IMR-90 (cell line): ENCODE data around the gene CPA4. TPM values are rescaled to one million over a fixed set of nuclear protein-coding genes. Genes with fewer than 3 reads are reported as not detected.

Experiments
- ATAC-seq: fragments of 200-7000 bp; cut with Tn5 transposase; 2 replicates; pipeline ENCODE4 v1.9.1; 2020; ENCODE audit warnings: low read depth, mild to moderate bottlenecking, moderate library complexity
- BruUV-seq: library from RNA; stranded (reverse); fragments of 400-500 nt; replicated peaks from 2 replicates; lab custom pipeline; 2021; lab: Mats Ljungman, UMichigan
- CTCF ChIA-PET: fragments of 300-600 bp; formaldehyde crosslinking; extraction: SDS; loops from one replicate; lab custom pipeline; 2021; ENCODE audit warnings: antibody characterized with exemption; lab: Yijun Ruan, JAX
- POLR2A ChIA-PET: fragments of 300-600 bp; sonication (Branson Sonifier 250); formaldehyde crosslinking; loops from one replicate; lab custom pipeline; 2022; ENCODE audit warnings: antibody characterized with exemption; ENCODE audit not compliant: unreplicated experiment; lab: Charles Lee
- DNase-seq: peaks from one replicate; pipeline ENCODE4 v3.0.0; 2013
- H2AFZ ChIP-seq: replicated peaks from 2 replicates; pipeline ENCODE3; 2013; ENCODE audit warnings: low read length, mild to moderate bottlenecking; ENCODE audit not compliant: poor library complexity
- H2AK5ac ChIP-seq: 2 replicates; pipeline ENCODE4 v1.6.1; 2013; ENCODE audit warnings: low read depth, low read length, inconsistent platforms
- H2AK9ac ChIP-seq: replicated peaks from 2 replicates; pipeline ENCODE3; 2013; ENCODE audit warnings: mild to moderate bottlenecking, low read depth, low read length, moderate library complexity; ENCODE audit not compliant: poor library complexity
- H2BK120ac ChIP-seq: 2 replicates; pipeline ENCODE4 v1.6.1; 2013; ENCODE audit warnings: low read depth, low read length, inconsistent platforms
- H2BK15ac ChIP-seq: 3 replicates; pipeline ENCODE4 v1.6.1; 2013; ENCODE audit warnings: low read depth, low read length, inconsistent platforms
- H2BK20ac ChIP-seq: 2 replicates; pipeline ENCODE4 v1.6.1; 2013; ENCODE audit warnings: low read depth, mild to moderate bottlenecking, inconsistent platforms, low read length, moderate library complexity
- H2BK5ac ChIP-seq: 2 replicates; pipeline ENCODE4 v1.6.1; 2013; ENCODE audit warnings: mild to moderate bottlenecking, low read depth, low read length, inconsistent platforms; ENCODE audit not compliant: poor library complexity, severe bottlenecking
- H3K14ac ChIP-seq: replicated peaks from 2 replicates; pipeline ENCODE4 v1.6.1; 2013; ENCODE audit warnings: low read depth, low read length, inconsistent platforms
- H3K18ac ChIP-seq: 2 replicates; pipeline ENCODE4 v1.6.1; 2013; ENCODE audit warnings: low read depth, low read length, control low read depth
- H3K23ac ChIP-seq: 2 replicates; pipeline ENCODE4 v1.6.1; 2013; ENCODE audit warnings: low read depth, low read length, inconsistent platforms
- H3K27ac ChIP-seq: 2 replicates; pipeline ENCODE4 v1.5.1; 2013; ENCODE audit warnings: mild to moderate bottlenecking, control low read depth, low read length; ENCODE audit not compliant: insufficient read depth
- H3K27me3 ChIP-seq: 2 replicates; pipeline ENCODE4 v1.6.1; 2013; ENCODE audit warnings: low read length; ENCODE audit not compliant: control insufficient read depth, insufficient read depth
- H3K36me3 ChIP-seq: 2 replicates; pipeline ENCODE4 v1.6.1; 2013; ENCODE audit warnings: low read length, mixed read lengths; ENCODE audit not compliant: control insufficient read depth, insufficient read depth
- H3K4ac ChIP-seq: 2 replicates; pipeline ENCODE4 v1.6.1; 2013; ENCODE audit warnings: low read depth, low read length, inconsistent platforms
- H3K4me1 ChIP-seq: 2 replicates; pipeline ENCODE4 v1.6.1; 2013; ENCODE audit warnings: low read length, mixed read lengths; ENCODE audit not compliant: control insufficient read depth, insufficient read depth
- H3K4me2 ChIP-seq: 2 replicates; pipeline ENCODE4 v1.6.1; 2013; ENCODE audit warnings: low read depth, mild to moderate bottlenecking, control low read depth, low read length, moderate library complexity
- H3K4me3 ChIP-seq: 2 replicates; pipeline ENCODE4 v1.5.1; 2013; ENCODE audit warnings: low read depth, mild to moderate bottlenecking, control low read depth, low read length, moderate library complexity; ENCODE audit not compliant: insufficient read depth
- H3K56ac ChIP-seq: 2 replicates; pipeline ENCODE4 v1.6.1; 2013; ENCODE audit warnings: low read length, inconsistent platforms; ENCODE audit not compliant: insufficient read depth; ENCODE audit errors: extremely low read depth
- H3K79me1 ChIP-seq, 2 experiments: 2 replicates each; pipeline ENCODE4 v1.6.1; 2013; ENCODE audit warnings: low read length in 2 of 2, inconsistent platforms in 1 of 2, low read depth in 1 of 2
- H3K9ac ChIP-seq: 2 replicates; pipeline ENCODE4 v1.6.1; 2013; ENCODE audit warnings: low read depth, low read length, control low read depth
- H3K9me1 ChIP-seq: 2 replicates; pipeline ENCODE4 v1.6.1; 2013; ENCODE audit warnings: low read length, inconsistent platforms; ENCODE audit not compliant: insufficient read depth
- H3K9me3 ChIP-seq: 2 replicates; pipeline ENCODE4 v1.6.1; 2013; ENCODE audit warnings: low read length; ENCODE audit not compliant: control insufficient read depth, insufficient read depth
- H4K20me1 ChIP-seq: 2 replicates; pipeline ENCODE4 v1.6.1; 2013; ENCODE audit warnings: low read length, inconsistent platforms; ENCODE audit not compliant: insufficient read depth
- H4K5ac ChIP-seq: 2 replicates; pipeline ENCODE4 v1.6.1; 2013; ENCODE audit warnings: mild to moderate bottlenecking, low read depth, low read length, control low read depth
- H4K8ac ChIP-seq, 2 experiments: 2 replicates each; pipeline ENCODE4 v1.6.1; 2013; ENCODE audit warnings: low read depth in 2 of 2, low read length in 2 of 2, control low read depth in 1 of 2, inconsistent platforms in 1 of 2
- H4K91ac ChIP-seq: 2 replicates; pipeline ENCODE4 v1.6.1; 2013; ENCODE audit warnings: low read depth, low read length, inconsistent platforms; ENCODE audit not compliant: insufficient read depth
- BHLHE40 ChIP-seq: fragments of 150-350 bp; IDR thresholded peaks from 2 replicates; pipeline ENCODE4 v1.6.1; 2016; ENCODE audit warnings: mild to moderate bottlenecking, low read depth, low read length
- ELK1 ChIP-seq: fragments of 150-350 bp; IDR thresholded peaks from 2 replicates; pipeline ENCODE4 v1.6.1; 2016; ENCODE audit warnings: low read depth, mild to moderate bottlenecking, low read length, moderate library complexity, borderline replicate concordance
- RAD21 ChIP-seq: IDR thresholded peaks from 2 replicates; pipeline ENCODE4 v1.6.1; 2012; ENCODE audit warnings: low read length, improper control_type of control experiment
- RCOR1 ChIP-seq: IDR thresholded peaks from 2 replicates; pipeline ENCODE4 v1.6.1; 2012; ENCODE audit warnings: mild to moderate bottlenecking, low read length, improper control_type of control experiment; ENCODE audit not compliant: insufficient replicate concordance
- SMC3 ChIP-seq: fragments of 150-350 bp; IDR thresholded peaks from 2 replicates; pipeline ENCODE4 v1.6.1; 2016; ENCODE audit warnings: low read depth, mild to moderate bottlenecking, antibody characterized with exemption, low read length, moderate library complexity
- WGBS, 2 experiments: methylation state at CpG; one replicate each; pipeline versions ENCODE4 v1.1.5 to v1.1.7; 2013; ENCODE audit warnings: missing lambda C conversion rate in 2 of 2; ENCODE audit not compliant: insufficient read length in 1 of 2; ENCODE audit errors: extremely low coverage in 2 of 2; 5-methylcytosine and 5-hydroxymethylcytosine counted together
- dilution Hi-C: fragments of 300-500 bp; cut with HindIII; formaldehyde crosslinking; loops from one replicate; pipeline ENCODE4 v1.14.3; 2018; ENCODE audit warnings: low sequenced_read_pairs; ENCODE audit not compliant: unreplicated experiment
- in situ Hi-C: fragments of 300-500 bp; cut with MboI; formaldehyde crosslinking; loops from 3 replicates; pipeline ENCODE4 v1.14.3; 2019; ENCODE audit warnings: low sequenced_read_pairs, inconsistent platforms, mixed read lengths
- intact Hi-C: fragments of 100-400 bp; cut with micrococcal nuclease; formaldehyde crosslinking; loops from 2 replicates; pipeline ENCODE4 v1.10.0; 2022
- polyA plus RNA-seq, 3 experiments: library from polyadenylated mRNA; depleted of rRNA; stranded (reverse); fragments of >200 nt; gene quantifications; 2 replicates each; pipeline ENCODE4 v1.2.3, GENCODE V29; 2012; ENCODE audit warnings: low replicate concordance in 1 of 3
- total RNA-seq: library from RNA; depleted of rRNA; stranded (reverse); fragments of >200 nt; gene quantifications from 2 replicates; pipeline ENCODE4 v1.2.3, GENCODE V29; 2012
- TF ChIP-seq, protein P1 (sequence below): conservative IDR thresholded peaks from 2 replicates; pipeline ENCODE4 v1.5.1; 2012; ENCODE audit warnings: mild to moderate bottlenecking, low read depth, low read length, improper control_type of control experiment

The CPA4 gene
- total and polyA plus RNA-seq, 2 of the 4 experiments (the other 2 are of a cell fraction): 316 to 365 TPM

DNA sequence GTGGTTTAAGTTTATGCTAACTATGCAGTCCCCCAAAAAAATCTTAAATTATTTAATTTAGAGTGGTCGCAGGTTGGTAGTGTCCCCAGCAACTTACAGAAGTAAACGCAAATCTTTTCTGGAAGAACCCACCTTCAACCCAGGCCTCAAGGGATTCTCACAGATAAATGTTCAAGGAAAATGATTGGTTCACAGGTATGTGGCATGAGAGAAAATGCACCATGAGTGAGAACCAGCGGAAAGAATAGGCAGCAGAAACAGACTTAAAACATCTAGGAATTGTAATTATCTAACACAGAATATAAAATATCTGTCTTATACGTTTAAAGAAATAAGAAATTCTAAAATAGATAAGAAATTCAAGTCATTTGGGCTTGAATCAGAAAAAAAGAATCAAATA lies 48.9 kb downstream of the CPA4 start:
- no peak overlapping the region for H2BK15ac ChIP-seq
- H3K4me1 ChIP-seq: no peaks in the 10 kb centered on the region
- no peak overlapping the region for H3K4me2 ChIP-seq
- TF ChIP-seq ELK1 (no peak), BHLHE40 (no peak), RAD21 (no peak), RCOR1 (no peak), SMC3 (no peak)
- TF ChIP-seq, protein P1, sequence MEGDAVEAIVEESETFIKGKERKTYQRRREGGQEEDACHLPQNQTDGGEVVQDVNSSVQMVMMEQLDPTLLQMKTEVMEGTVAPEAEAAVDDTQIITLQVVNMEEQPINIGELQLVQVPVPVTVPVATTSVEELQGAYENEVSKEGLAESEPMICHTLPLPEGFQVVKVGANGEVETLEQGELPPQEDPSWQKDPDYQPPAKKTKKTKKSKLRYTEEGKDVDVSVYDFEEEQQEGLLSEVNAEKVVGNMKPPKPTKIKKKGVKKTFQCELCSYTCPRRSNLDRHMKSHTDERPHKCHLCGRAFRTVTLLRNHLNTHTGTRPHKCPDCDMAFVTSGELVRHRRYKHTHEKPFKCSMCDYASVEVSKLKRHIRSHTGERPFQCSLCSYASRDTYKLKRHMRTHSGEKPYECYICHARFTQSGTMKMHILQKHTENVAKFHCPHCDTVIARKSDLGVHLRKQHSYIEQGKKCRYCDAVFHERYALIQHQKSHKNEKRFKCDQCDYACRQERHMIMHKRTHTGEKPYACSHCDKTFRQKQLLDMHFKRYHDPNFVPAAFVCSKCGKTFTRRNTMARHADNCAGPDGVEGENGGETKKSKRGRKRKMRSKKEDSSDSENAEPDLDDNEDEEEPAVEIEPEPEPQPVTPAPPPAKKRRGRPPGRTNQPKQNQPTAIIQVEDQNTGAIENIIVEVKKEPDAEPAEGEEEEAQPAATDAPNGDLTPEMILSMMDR: no peak
- ChIA-PET POLR2A (no interaction called here), CTCF (no interaction called here)
- no peaks in the 10 kb centered on the region for H3K36me3 ChIP-seq
- intact Hi-C loops: no loop called here
- H4K8ac ChIP-seq: no peak overlapping the region
- no peaks in the 10 kb centered on the region for H4K20me1 ChIP-seq
- dilution Hi-C loops: no loop called here
- H3K14ac ChIP-seq: no peak overlapping the region
- H2AFZ ChIP-seq: no peak overlapping the region
- BruUV-seq: no TSS peak
- H4K91ac ChIP-seq: no peak overlapping the region
- no peak overlapping the region for H2BK20ac ChIP-seq
- no peak overlapping the region for H3K4me3 ChIP-seq
- no peak overlapping the region for H3K56ac ChIP-seq
- no peak overlapping the region for H3K4ac ChIP-seq
- H2BK120ac ChIP-seq: no peak overlapping the region
- in situ Hi-C loops: no loop called here
- ATAC-seq: no peak
- H3K18ac ChIP-seq: no peak overlapping the region
- no peaks in the 10 kb centered on the region for H3K79me1 ChIP-seq
- no peak overlapping the region for H2AK9ac ChIP-seq
- no peak overlapping the region for H3K23ac ChIP-seq
- peaks cover 4% of the 10 kb centered on the region; the same call in 1 of the 2 replicates for H3K9me1 ChIP-seq
- no peak overlapping the region for H3K27ac ChIP-seq
- H2AK5ac ChIP-seq: no peak overlapping the region
- H3K9ac ChIP-seq: no peak overlapping the region
- no peak for DNase-seq
- H2BK5ac ChIP-seq: no peak overlapping the region
- H4K5ac ChIP-seq: no peak overlapping the region
- no CpG with 5 or more reads among the region's 4 CpGs for WGBS, 2 experiments
- no peaks in the 10 kb centered on the region for H3K9me3 ChIP-seq
- no peaks in the 10 kb centered on the region for H3K27me3 ChIP-seq
